GM12878 (cell line): ENCODE measurements around the gene DEXI. TPM values are rescaled to one million over a fixed set of nuclear protein-coding genes. Genes with fewer than 3 reads are reported as not detected.

ENCODE experiments used
- ATF7 ChIP-seq: fragments of 450-650 bp; IDR thresholded peaks from 2 replicates; pipeline ENCODE4 v1.6.1; 2016; ENCODE audit warnings: low read depth, mild to moderate bottlenecking
- BHLHE40 ChIP-seq, 2 experiments: fragments of 450-650 bp in 1 of 2; IDR thresholded peaks; 2 replicates each; pipeline ENCODE4 v1.6.1; 2011 to 2017; ENCODE audit warnings: low read depth in 2 of 2, borderline replicate concordance in 1 of 2, improper control_type of control experiment in 1 of 2, low read length in 1 of 2, mild to moderate bottlenecking in 1 of 2
- BRCA1 ChIP-seq: IDR thresholded peaks from 2 replicates; pipeline ENCODE4 v1.6.1; 2011; ENCODE audit warnings: low read depth, low read length, improper control_type of control experiment
- CREB1 ChIP-seq: IDR thresholded peaks from 2 replicates; pipeline ENCODE4 v1.6.1; 2012; ENCODE audit warnings: low read depth, mild to moderate bottlenecking, inconsistent platforms
- CREM ChIP-seq: IDR thresholded peaks from 2 replicates; pipeline ENCODE4 v1.6.1; 2014; ENCODE audit warnings: antibody characterized with exemption, low read depth
- E2F4 ChIP-seq: IDR thresholded peaks from 2 replicates; pipeline ENCODE4 v1.6.1; 2012; ENCODE audit warnings: low read depth, low read length, improper control_type of control experiment
- ESRRA ChIP-seq: IDR thresholded peaks from 2 replicates; pipeline ENCODE4 v1.6.1; 2012; ENCODE audit warnings: mild to moderate bottlenecking, low read length, improper control_type of control experiment
- GATAD2B ChIP-seq: fragments of 450-650 bp; conservative IDR thresholded peaks from 2 replicates; pipeline ENCODE4 v1.6.1; 2017; ENCODE audit warnings: low read depth, mild to moderate bottlenecking, moderate library complexity
- IRF3 ChIP-seq: fragments of 450-650 bp; IDR thresholded peaks from 2 replicates; pipeline ENCODE4 v1.6.1; 2014; ENCODE audit warnings: mild to moderate bottlenecking
- JUNB ChIP-seq: IDR thresholded peaks from 2 replicates; pipeline ENCODE4 v1.6.1; 2016; ENCODE audit warnings: antibody characterized with exemption, mild to moderate bottlenecking
- KAT2A ChIP-seq: conservative IDR thresholded peaks from 2 replicates; pipeline ENCODE4 v1.6.1; 2011; ENCODE audit warnings: low read depth, low read length; ENCODE audit not compliant: control insufficient read depth
- KLF5 ChIP-seq: fragments of 450-650 bp; IDR thresholded peaks from 2 replicates; pipeline ENCODE4 v1.6.1; 2014; ENCODE audit warnings: mild to moderate bottlenecking; ENCODE audit not compliant: partially characterized antibody
- MEF2A ChIP-seq: IDR thresholded peaks from 2 replicates; pipeline ENCODE4 v1.6.1; 2011; ENCODE audit warnings: low read depth, mild to moderate bottlenecking, low read length, moderate library complexity; ENCODE audit not compliant: insufficient read depth
- MEF2B ChIP-seq: fragments of 450-650 bp; IDR thresholded peaks from 2 replicates; pipeline ENCODE4 v1.6.1; 2018; ENCODE audit warnings: mild to moderate bottlenecking, moderate library complexity; ENCODE audit not compliant: partially characterized antibody, poor library complexity, severe bottlenecking
- MTA3 ChIP-seq: IDR thresholded peaks from 2 replicates; pipeline ENCODE4 v1.6.1; 2012; ENCODE audit warnings: low read length, inconsistent platforms, borderline replicate concordance
- MXI1 ChIP-seq: fragments of 150-350 bp; IDR thresholded peaks from 2 replicates; pipeline ENCODE4 v1.6.1; 2011; ENCODE audit warnings: low read depth, mild to moderate bottlenecking, inconsistent platforms, low read length, improper control_type of control experiment
- NFXL1 ChIP-seq: fragments of 450-650 bp; IDR thresholded peaks from 2 replicates; pipeline ENCODE4 v1.6.1; 2017; ENCODE audit warnings: antibody characterized with exemption, mild to moderate bottlenecking, borderline replicate concordance
- PAX5 ChIP-seq: IDR thresholded peaks from 2 replicates; pipeline ENCODE4 v1.6.1; 2011; ENCODE audit warnings: low read depth, low read length, borderline replicate concordance
- PKNOX1 ChIP-seq: fragments of 450-650 bp; IDR thresholded peaks from 2 replicates; pipeline ENCODE4 v1.6.1; 2016; ENCODE audit warnings: mild to moderate bottlenecking
- POLR2AphosphoS5 ChIP-seq: IDR thresholded peaks from 2 replicates; pipeline ENCODE4 v1.6.1; 2011; ENCODE audit warnings: mild to moderate bottlenecking, low read length, inconsistent platforms
- RAD21 ChIP-seq: IDR thresholded peaks from 2 replicates; pipeline ENCODE4 v1.6.1; 2011; ENCODE audit warnings: mild to moderate bottlenecking, low read depth, low read length, moderate library complexity; ENCODE audit not compliant: insufficient read depth
- RELB ChIP-seq: fragments of 450-650 bp; IDR thresholded peaks from 2 replicates; pipeline ENCODE4 v1.6.1; 2017; ENCODE audit warnings: low read depth, mild to moderate bottlenecking, moderate library complexity
- SIN3A ChIP-seq: IDR thresholded peaks from 2 replicates; pipeline ENCODE4 v1.6.1; 2012; ENCODE audit warnings: low read depth, low read length, improper control_type of control experiment
- SMAD5 ChIP-seq: IDR thresholded peaks from 2 replicates; pipeline ENCODE4 v1.6.1; 2016; ENCODE audit warnings: antibody characterized with exemption, low read depth
- SMARCA5 ChIP-seq: fragments of 450-650 bp; IDR thresholded peaks from 2 replicates; pipeline ENCODE4 v1.6.1; 2017; ENCODE audit warnings: mild to moderate bottlenecking
- TBL1XR1 ChIP-seq: IDR thresholded peaks from 2 replicates; pipeline ENCODE4 v1.6.1; 2012; ENCODE audit warnings: low read depth, low read length, improper control_type of control experiment
- ZZZ3 ChIP-seq: IDR thresholded peaks from 2 replicates; pipeline ENCODE4 v1.6.1; 2011; ENCODE audit warnings: low read depth; ENCODE audit not compliant: control insufficient read depth, insufficient read length
- polyA plus RNA-seq, 11 experiments: library from polyadenylated mRNA; depleted of rRNA in 4 of 11; unstranded in 6 of 11; stranded (reverse) in 5 of 11; fragments of >200 nt; fragmentation: Nextera tagmentation in 4 of 11; fragmentation: Illumina TruSeq in 1 of 11; extraction: Ambion mirVana in 4 of 11; extraction: Trizol in 1 of 11; gene quantifications; 1 replicate in 1 of 11; 2 replicates in 10 of 11; pipeline versions ENCODE4 v1.2.1 to v1.2.3, GENCODE V29; 2011 to 2016; ENCODE audit warnings: inconsistent platforms in 2 of 11, missing spikeins in 2 of 11, low read depth in 1 of 11
- total RNA-seq, 4 experiments: library from RNA; depleted of rRNA in 3 of 4; stranded (reverse); fragments of >200 nt in 3 of 4; fragmentation: Illumina TruSeq in 1 of 4; extraction: Trizol in 1 of 4; gene quantifications; 2 replicates each; pipeline versions ENCODE4 v1.2.1 to v1.2.3, GENCODE V29; 2013 to 2021

Gene DEXI
- total and polyA plus RNA-seq, 10 of the 15 experiments (the other 5 are each of a cell fraction or from before 2014, with no cell fraction given) = 1.4 to 26.3 (median 18.4) TPM

GRCh38 chr16:10988164-10988803 lies 46.0 kb upstream of the DEXI start (continued):
- TF ChIP-seq BHLHE40 (IDR thresholded peaks at IDR 0.05; ENCODE audit: borderline replicate concordance in 1 of 2, low read depth in 2 of 2, low read length in 1 of 2) = peak; percentile 74 to 86
- TF ChIP-seq BRCA1 = no peak
- no peak for TF ChIP-seq IRF3
- TF ChIP-seq KLF5 = no peak
- 0 out of 2 replicates have a peak, but pooled peaks have one; percentile 19 for TF ChIP-seq PAX5
- no peak for TF ChIP-seq SMARCA5
- peak; percentile 36; the same call in 1 of the 2 replicates for TF ChIP-seq ATF7
- peak; percentile 67; the same call in 1 of the 2 replicates for TF ChIP-seq GATAD2B
- TF ChIP-seq MEF2A = no peak
- TF ChIP-seq TBL1XR1 = no peak
- no peak for TF ChIP-seq SMAD5
- no peak for TF ChIP-seq POLR2AphosphoS5
- TF ChIP-seq RELB = peak; percentile 68
- no peak for TF ChIP-seq SIN3A
- TF ChIP-seq PKNOX1 = no peak
- no peak for TF ChIP-seq CREB1
- peak; percentile 32 for TF ChIP-seq MEF2B
- no peak for TF ChIP-seq NFXL1
- TF ChIP-seq MTA3 = no peak; the same call in 1 of the 2 replicates
- no peak for TF ChIP-seq E2F4
- TF ChIP-seq JUNB = no peak; the same call in 1 of the 2 replicates
- TF ChIP-seq ESRRA = no peak
- peak; percentile 37 for TF ChIP-seq RAD21
- no peak for TF ChIP-seq MXI1
- TF ChIP-seq CREM = no peak
- TF ChIP-seq KAT2A = no peak
- TF ChIP-seq ZZZ3 = no peak
